UCSD-AML1 (cell line): ENCODE data around the gene KMT2E.
"Not testable (repeated sequence)": the region's sequence is repeated elsewhere in the genome, so short reads cannot be mapped to it uniquely, and the experiment has no call there.

ENCODE experiments used
- DNase-seq: peaks from one replicate; lab custom pipeline; 2025; ENCODE audit not compliant: unreplicated experiment; lab: John Stamatoyannopoulos, UW

The KMT2E gene

GRCh38 chr7:105022458-105022857 is 8.5 kb downstream of the KMT2E start:
- no peak for DNase-seq

GRCh38 chr7:105024734-105025133 is 10.7 kb downstream of the KMT2E start:
- DNase-seq: no peak

- no peak for DNase-seq
These were observed 12.7 kb downstream of the KMT2E start for GRCh38 chr7:105026750-105027149.

- no peak for DNase-seq
These were observed 13.3 kb downstream of the KMT2E start for GRCh38 chr7:105027176-105027853.

- DNase-seq: no peak
These were observed 14.0 kb downstream of the KMT2E start for GRCh38 chr7:105028004-105028403.

- not testable (repeated sequence) for DNase-seq
These were observed 14.9 kb downstream of the KMT2E start for GRCh38 chr7:105028941-105029340.

- DNase-seq: no peak
These were observed 16.4 kb downstream of the KMT2E start for GRCh38 chr7:105030447-105030846.

- no peak for DNase-seq
These were observed 18.7 kb downstream of the KMT2E start for GRCh38 chr7:105032553-105033214.

GRCh38 chr7:105035349-105035748 is 21.3 kb downstream of the KMT2E start:
- DNase-seq: no peak

- DNase-seq: no peak
These were observed 22.5 kb downstream of the KMT2E start for GRCh38 chr7:105036217-105037168.

- DNase-seq: no peak
These were observed 23.3 kb downstream of the KMT2E start for GRCh38 chr7:105037319-105037718.

- DNase-seq: no peak
These were observed 30.6 kb downstream of the KMT2E start for GRCh38 chr7:105044449-105045070.

- DNase-seq: no peak
These were observed 32.4 kb downstream of the KMT2E start for GRCh38 chr7:105046414-105046813.

- no peak for DNase-seq
These were observed 33.9 kb downstream of the KMT2E start for GRCh38 chr7:105047932-105048331.

- no peak for DNase-seq
These were observed 36.5 kb downstream of the KMT2E start for GRCh38 chr7:105050493-105050892.

GRCh38 chr7:105050899-105051298 is 36.9 kb downstream of the KMT2E start:
- DNase-seq: not testable (repeated sequence)

- DNase-seq: no peak
These were observed 41.1 kb downstream of the KMT2E start for GRCh38 chr7:105055084-105055483.

GRCh38 chr7:105055621-105056020 is 41.6 kb downstream of the KMT2E start:
- no peak for DNase-seq

- no peak for DNase-seq
These were observed 43.5 kb downstream of the KMT2E start for GRCh38 chr7:105057472-105057871.

- DNase-seq: no peak
These were observed 46.4 kb downstream of the KMT2E start for GRCh38 chr7:105060437-105060836.

- DNase-seq: no peak
These were observed 46.9 kb downstream of the KMT2E start for GRCh38 chr7:105060923-105061322.
